SKM-1 (cell line): ENCODE data around the gene CD1B.
"Not testable (repeated sequence)": the region's sequence is repeated elsewhere in the genome, so short reads cannot be mapped to it uniquely, and the experiment has no call there.

Experiments
- DNase-seq: peaks from one replicate; lab custom pipeline; 2025; ENCODE audit not compliant: unreplicated experiment; lab: John Stamatoyannopoulos, UW

Gene CD1B

DNA sequence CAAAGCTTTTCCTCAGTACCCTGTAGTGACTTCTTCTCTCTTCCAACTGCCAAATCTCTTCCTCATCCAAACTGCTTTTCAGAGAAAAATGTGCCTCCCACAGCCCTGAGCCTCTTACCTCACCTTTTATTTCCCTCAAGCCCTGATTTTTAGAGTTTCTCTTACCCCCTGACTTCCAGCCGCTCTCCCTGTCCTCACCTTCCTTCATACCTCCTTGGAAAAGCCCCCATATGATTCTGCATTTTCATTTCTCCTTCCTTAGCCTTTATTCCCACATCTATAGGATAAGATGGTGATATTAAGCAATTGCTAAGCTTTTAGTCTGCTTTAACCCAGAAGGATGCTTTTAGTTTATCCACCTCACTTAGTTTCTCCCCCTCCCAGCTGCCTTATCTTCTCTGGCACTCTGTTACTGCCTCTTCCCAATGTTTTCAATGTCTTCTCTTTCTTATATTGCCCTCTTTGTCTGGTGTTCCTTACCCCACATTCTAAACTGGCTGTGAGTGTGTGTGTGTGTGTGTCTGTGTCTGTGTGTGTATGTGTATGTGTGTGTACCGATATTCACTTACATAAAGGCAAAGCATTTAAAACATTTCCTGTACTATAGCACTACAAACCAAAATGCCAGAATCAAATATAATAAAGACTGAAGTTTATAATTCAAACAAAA is at the start of gene CD1B:
CD1B (minus strand) TSS at position 51 of the 670 bp plus-strand sequence. CDS start 108 bp downstream, outside the sequence.
- DNase-seq: no peak

DNA sequence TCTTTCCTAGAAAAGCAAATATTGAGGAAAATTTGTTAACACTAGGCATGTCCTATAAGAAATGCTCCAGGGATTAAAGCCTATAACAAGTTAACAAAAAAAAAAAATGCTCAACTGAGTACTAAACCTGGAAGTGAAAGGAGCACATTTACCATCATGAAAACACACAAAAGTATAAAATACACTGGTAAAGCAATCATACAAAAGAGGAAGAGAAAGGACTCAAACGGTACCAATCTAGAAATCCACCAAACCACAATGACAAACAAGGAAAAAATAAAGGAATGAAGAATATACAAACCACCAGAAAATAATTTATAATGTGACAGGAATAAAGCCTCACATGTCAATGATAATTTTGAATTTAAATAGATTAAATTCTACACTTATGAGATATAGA is 43.5 kb upstream of the CD1B start:
- no peak for DNase-seq

GRCh38 chr1:158374101-158374500 is 42.8 kb upstream of the CD1B start:
- DNase-seq: not testable (repeated sequence)

- no peak for DNase-seq
These were observed 40.0 kb upstream of the CD1B start for GRCh38 chr1:158371188-158371953.

DNA sequence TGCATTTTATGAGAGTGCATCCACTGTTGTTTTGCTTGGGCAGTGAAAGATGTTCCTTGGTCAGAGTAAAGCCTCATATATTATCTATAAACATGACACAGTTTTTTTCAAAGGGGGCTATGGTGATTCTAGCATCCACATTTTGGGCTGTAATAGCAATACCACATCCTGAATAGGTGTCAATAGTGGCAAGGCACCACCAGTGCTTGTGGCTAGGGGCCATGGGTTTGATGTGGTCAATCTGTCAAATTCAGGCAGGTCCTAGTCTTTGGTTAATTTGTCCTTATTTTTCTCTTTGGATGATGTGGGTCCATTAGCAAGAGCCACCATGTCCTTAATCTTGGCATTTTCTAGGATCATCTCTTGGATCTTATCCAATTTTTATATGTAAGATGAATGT is 35.5 kb upstream of the CD1B start:
- DNase-seq: no peak

DNA sequence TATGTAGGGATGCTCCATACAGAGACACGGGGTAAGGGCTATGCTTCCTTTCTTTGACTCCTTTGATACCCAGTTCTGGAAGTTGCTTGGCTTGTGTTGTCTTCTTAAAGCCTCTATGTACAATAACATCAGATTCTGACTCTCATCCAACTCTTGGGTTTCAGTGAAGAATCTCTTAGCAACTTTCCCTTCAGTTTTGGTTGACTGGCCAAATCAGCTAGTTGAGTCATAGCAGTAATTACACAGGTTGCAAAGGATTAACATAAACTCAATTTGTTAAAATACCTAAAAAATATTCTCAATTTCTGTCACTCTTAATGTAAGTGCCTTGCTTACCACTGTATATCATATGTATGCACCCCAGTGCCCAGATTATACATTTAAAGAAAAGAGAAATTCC is 31.6 kb upstream of the CD1B start:
- no peak for DNase-seq

DNA sequence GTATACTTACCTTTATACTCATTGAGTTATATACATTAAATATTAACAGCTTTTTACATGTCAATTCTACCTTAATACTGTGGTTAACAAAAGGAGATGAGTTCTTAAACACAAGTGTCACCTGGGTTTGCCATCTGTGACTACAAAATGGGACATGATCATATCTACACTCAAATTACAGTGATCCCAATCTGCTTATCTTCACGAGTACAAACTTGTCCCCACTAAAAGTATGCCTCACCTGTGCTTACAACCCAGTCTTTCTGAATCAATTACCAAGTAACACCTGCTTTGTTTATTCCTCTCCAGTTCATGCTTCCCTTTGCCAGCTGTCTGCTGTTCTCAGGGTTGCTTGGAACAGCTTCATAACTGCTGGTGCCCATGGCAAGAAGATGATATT is 31.2 kb upstream of the CD1B start:
- DNase-seq: no peak

DNA sequence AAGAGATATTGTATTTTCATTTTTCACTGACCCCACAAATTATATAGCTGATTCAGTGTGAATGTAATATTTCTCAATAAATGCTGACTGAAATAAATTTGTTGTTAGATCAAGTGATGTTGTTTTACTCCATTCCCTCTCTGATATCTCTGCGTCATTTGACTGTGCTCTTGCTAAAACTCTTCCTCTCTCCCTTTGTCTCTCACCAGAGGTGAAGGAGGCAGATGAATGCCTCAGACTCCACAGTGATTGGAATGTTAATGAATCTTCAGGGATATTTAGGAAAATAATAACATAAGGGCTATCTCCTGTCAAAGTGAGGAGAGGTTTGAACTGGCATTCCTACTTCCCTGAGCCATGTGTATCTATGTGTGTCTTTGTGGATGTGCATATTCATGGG is 26.1 kb upstream of the CD1B start:
- DNase-seq: no peak

DNA sequence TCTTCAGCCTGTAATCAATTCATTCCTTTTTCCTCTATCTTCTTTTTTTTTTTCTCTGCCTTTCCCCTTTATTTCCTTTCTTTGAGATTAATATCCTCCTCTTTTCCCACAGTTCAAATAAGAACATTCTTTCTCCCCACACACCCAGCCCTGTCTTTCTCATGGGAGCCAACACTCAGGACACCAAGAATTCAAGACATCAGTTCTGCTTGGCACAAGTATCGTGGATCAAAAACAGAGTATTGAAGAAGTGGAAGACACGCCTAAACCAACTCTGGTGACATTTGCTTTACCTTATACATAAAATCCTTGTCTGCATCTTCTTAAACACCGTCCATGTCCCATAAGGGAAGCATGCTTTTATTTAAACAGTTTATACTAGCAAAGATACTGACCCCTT is 25.3 kb upstream of the CD1B start:
- no peak for DNase-seq

DNA sequence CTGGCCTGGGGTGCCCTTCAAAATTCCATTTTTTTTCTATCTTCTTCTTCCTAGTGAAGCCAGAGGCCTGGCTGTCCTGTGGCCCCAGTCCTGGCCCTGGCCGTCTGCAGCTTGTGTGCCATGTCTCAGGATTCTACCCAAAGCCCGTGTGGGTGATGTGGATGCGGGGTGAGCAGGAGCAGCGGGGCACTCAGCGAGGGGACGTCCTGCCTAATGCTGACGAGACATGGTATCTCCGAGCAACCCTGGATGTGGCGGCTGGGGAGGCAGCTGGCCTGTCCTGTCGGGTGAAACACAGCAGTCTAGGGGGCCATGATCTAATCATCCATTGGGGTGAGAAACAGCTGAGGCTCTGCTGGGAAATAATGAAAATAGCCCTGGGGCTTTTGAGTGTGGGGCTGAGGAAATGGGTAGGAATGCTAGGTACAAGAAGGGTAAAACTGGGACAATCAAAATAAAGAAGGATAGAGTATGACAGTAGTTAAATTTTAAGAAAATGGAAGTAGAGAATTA is 24.5 kb upstream of the CD1B start:
- DNase-seq: no peak

DNA sequence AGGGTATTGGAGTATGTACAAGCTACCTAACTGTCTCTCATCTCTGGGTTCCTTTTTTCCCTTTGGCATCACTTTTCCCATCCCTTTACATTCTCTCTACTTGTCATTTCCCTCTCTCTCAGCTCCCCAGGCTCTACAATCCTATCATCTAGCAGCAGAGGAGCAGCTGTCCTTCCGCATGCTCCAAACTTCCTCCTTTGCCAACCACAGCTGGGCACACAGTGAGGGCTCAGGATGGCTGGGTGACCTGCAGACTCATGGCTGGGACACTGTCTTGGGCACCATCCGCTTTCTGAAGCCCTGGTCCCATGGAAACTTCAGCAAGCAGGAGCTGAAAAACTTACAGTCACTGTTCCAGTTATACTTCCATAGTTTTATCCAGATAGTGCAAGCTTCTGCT is 22.9 kb upstream of the CD1B start:
- no peak for DNase-seq

GRCh38 chr1:158353303-158354075 is 22.2 kb upstream of the CD1B start, which contains the start of gene CD1E:
TSS of gene CD1E (plus strand) at chr1:158353894. CDS start at chr1:158353989, 95 bp downstream.
- no peak for DNase-seq

- DNase-seq: not testable (repeated sequence)
These were observed 17.6 kb upstream of the CD1B start for GRCh38 chr1:158348946-158349345.

- DNase-seq: not testable (repeated sequence)
These were observed 5.1 kb upstream of the CD1B start for GRCh38 chr1:158336413-158336812.

- DNase-seq: no peak
These were observed 3.8 kb upstream of the CD1B start for GRCh38 chr1:158335213-158335532.

DNA sequence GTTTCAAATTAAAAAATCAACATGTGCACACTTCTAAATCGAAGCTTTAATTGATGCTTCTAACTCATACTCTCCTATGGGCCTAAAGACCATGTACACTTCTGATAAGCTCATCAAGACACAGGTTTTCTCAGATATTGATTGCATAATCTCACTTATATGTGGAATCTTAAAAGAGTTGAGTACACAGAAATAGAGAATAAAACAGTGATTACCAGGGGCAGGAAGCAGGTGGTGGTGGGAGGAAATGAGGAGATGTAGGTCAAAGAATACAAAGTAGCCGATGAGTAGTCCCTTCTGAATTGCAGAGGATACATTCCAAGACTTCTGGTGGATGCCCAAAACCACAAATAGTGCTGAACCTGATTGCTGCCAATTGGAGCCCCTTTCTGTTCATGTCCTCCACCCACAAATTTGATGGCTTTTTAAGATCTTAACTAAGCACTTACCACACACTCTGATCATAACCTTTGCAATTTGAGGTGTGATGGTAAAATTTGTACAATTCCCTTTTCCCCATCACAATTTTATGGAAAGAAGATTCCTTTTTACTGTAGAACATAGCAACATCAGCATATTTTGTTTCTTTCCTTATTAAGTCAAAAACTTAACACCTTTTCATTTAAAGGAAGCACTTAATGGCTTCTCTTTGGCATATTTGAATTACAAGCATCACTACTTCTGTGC is 3.3 kb upstream of the CD1B start:
- no peak for DNase-seq

- no peak for DNase-seq
These were observed 2.2 kb upstream of the CD1B start for GRCh38 chr1:158333405-158334155.

- DNase-seq: no peak
These were observed 265 bp downstream of the CD1B start for GRCh38 chr1:158331106-158331425.

GRCh38 chr1:158330391-158331105 is 783 bp downstream of the CD1B start:
- no peak for DNase-seq

- DNase-seq: no peak
These were observed 1.6 kb downstream of the CD1B start for GRCh38 chr1:158329733-158330132.
